Measurements from ENCODE around the gene SSPN. TPM values are rescaled to one million over a fixed set of nuclear protein-coding genes. Genes with fewer than 3 reads are reported as not detected.

SSPN gene
- total RNA-seq, 1 donor from 2014 or later: 0.91 TPM

DNA sequence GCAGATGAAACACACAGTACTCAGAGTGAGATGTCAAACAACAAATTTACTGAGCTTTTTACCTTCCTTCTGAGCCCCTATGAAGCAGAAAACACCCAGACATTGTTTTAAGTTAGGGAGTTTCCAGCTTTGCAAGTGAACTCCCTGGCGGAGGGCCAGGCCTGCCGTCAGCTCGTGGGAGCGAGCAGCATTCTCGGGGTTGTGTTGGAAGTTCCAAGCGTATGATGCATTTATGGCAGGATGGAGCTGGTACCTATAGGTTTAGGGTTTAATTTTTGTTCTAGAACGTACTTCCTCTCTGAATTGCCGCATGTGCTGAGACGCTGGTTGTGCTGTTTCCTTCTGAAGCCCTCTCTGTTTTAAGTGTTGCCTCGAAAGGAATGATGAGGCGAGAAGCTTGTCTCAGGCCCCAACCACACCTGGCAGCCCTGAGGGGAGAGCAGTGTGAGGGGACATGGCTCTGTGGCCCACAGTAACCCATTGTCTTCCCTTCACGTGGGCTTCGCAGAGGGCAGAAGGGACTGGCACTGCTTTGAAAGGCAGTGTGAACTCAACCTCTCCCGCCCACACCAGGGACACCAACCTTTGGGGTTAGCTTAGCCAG, 76.6 kb downstream of the SSPN start:
- DNase-seq: no peak
- TF ChIP-seq, protein P1, sequence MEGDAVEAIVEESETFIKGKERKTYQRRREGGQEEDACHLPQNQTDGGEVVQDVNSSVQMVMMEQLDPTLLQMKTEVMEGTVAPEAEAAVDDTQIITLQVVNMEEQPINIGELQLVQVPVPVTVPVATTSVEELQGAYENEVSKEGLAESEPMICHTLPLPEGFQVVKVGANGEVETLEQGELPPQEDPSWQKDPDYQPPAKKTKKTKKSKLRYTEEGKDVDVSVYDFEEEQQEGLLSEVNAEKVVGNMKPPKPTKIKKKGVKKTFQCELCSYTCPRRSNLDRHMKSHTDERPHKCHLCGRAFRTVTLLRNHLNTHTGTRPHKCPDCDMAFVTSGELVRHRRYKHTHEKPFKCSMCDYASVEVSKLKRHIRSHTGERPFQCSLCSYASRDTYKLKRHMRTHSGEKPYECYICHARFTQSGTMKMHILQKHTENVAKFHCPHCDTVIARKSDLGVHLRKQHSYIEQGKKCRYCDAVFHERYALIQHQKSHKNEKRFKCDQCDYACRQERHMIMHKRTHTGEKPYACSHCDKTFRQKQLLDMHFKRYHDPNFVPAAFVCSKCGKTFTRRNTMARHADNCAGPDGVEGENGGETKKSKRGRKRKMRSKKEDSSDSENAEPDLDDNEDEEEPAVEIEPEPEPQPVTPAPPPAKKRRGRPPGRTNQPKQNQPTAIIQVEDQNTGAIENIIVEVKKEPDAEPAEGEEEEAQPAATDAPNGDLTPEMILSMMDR (IDR thresholded peaks at IDR 0.05; ENCODE audit: partially characterized antibody, unreplicated experiment): no peak
- Mint-ChIP-seq H3K4me1 (ENCODE audit: low read depth, unreplicated experiment) (peaks cover 30% of the 10 kb centered on the region), H3K36me3 (ENCODE audit: unreplicated experiment) (no peaks in the 10 kb centered on the region), H3K27me3 (ENCODE audit: unreplicated experiment) (peaks cover 2% of the 10 kb centered on the region), H3K4me3 (ENCODE audit: unreplicated experiment) (no peak overlapping the region), H3K27ac (ENCODE audit: unreplicated experiment) (no peak overlapping the region), H3K9me3 (ENCODE audit: unreplicated experiment) (peaks cover 5% of the 10 kb centered on the region)

DNA sequence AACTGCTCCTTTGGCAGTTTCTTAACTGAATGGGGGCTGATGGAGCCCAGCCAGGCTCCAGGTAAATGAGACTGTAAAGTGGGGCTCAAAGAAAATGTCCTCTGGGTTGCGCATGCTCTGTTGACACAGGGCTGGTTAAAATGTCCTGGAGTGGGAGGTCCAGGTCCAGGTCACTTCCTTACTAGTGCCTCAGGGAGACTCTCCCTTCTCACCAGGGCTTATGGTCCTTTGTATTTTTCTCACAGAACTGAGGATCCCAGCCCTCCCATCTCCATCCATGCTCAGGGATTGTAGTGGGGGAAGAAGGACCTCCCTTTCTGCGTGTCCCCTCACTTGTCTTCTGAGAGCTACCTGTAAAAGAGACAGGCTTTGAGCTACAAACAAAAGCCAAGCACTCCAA, 77.5 kb downstream of the SSPN start:
- Mint-ChIP-seq H3K27me3 (ENCODE audit: unreplicated experiment) (peaks cover 2% of the 10 kb centered on the region), H3K36me3 (ENCODE audit: unreplicated experiment) (no peaks in the 10 kb centered on the region), H3K9me3 (ENCODE audit: unreplicated experiment) (peaks cover 8% of the 10 kb centered on the region), H3K4me3 (ENCODE audit: unreplicated experiment) (no peak overlapping the region), H3K4me1 (ENCODE audit: low read depth, unreplicated experiment) (peaks cover 37% of the 10 kb centered on the region), H3K27ac (ENCODE audit: unreplicated experiment) (no peak overlapping the region)
- DNase-seq: no peak
- TF ChIP-seq, protein P1 (IDR thresholded peaks at IDR 0.05; ENCODE audit: partially characterized antibody, unreplicated experiment): no peak

DNA sequence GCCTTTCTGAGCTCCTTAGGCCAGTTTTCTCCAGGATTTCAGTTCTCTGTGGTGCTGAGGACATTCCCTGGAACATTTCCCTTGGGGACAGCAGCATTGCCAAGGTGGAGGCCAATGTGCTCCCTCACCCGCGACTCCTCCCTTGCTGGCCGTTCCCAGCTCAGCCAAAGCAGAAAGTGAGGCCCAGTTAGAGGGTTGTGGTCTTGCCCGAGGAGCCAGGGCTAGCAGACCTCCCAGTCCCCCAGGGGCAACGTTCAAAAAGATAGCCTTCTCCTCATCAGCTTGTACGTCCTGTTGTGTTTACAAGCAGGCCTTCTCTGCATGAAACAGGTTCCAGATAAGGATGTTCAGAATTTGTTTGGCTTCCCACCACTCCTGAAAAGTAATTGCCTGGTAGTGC, 78.4 kb downstream of the SSPN start:
- TF ChIP-seq, protein P1 (IDR thresholded peaks at IDR 0.05; ENCODE audit: partially characterized antibody, unreplicated experiment): no peak
- H3K36me3 Mint-ChIP-seq (ENCODE audit: unreplicated experiment): no peaks in the 10 kb centered on the region
- no peak overlapping the region for H3K4me3 Mint-ChIP-seq (ENCODE audit: unreplicated experiment)
- no peak overlapping the region for H3K27ac Mint-ChIP-seq (ENCODE audit: unreplicated experiment)
- no peak for DNase-seq
- peaks cover 2% of the 10 kb centered on the region for H3K27me3 Mint-ChIP-seq (ENCODE audit: unreplicated experiment)
- peaks cover 8% of the 10 kb centered on the region for H3K9me3 Mint-ChIP-seq (ENCODE audit: unreplicated experiment)
- H3K4me1 Mint-ChIP-seq (ENCODE audit: low read depth, unreplicated experiment): peaks cover 41% of the 10 kb centered on the region

DNA sequence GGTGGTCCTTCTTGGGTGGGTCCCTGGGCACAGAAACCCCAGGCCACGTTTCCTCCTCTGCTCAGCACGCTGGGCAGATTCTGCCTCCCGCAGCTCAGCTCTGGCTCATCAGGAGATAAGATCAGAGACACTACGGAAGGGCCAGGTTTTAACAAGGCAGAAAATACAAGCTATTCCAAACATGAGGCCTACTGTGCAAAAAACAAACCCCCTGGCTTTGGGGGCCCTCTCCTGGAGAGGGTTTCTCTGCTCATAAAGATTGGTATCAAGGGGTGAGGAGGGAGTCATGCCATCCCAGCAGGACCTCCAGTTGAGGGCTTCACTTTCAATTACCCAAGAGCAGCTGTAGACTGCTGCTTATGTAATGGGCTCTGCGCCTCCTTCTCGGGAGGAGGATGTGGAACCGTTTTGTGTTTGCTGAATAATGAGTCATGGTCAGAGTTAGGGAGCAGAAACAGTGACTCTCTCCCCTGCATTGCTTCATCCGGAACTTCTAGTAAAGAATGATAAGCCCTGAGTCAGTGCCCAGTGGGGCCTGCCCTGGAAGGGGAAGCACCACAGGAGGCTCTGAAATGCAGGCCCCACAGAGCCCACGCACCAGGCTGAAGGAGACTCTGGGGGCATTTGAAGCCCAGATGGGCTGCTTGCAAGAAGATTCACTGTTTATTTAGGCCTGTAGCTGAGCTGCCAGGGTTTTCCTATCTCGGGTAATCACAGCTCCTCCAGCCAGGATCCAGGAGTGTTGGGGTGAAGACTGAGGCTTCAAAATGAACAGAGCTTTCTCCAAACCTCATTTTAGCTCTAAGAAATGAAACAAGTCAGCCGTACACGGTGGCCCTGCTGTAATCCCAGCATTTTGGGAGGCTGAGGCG, 79.3 kb downstream of the SSPN start:
- peaks cover 43% of the 10 kb centered on the region for H3K4me1 Mint-ChIP-seq (ENCODE audit: low read depth, unreplicated experiment)
- peaks cover 2% of the 10 kb centered on the region for H3K27me3 Mint-ChIP-seq (ENCODE audit: unreplicated experiment)
- H3K36me3 Mint-ChIP-seq (ENCODE audit: unreplicated experiment): peaks cover 6% of the 10 kb centered on the region
- H3K9me3 Mint-ChIP-seq (ENCODE audit: unreplicated experiment): peaks cover 8% of the 10 kb centered on the region
- no peak for DNase-seq
- H3K27ac Mint-ChIP-seq (ENCODE audit: unreplicated experiment): peak overlapping the region; percentile 70
- TF ChIP-seq, protein P1 (IDR thresholded peaks at IDR 0.05; ENCODE audit: partially characterized antibody, unreplicated experiment): no peak
- H3K4me3 Mint-ChIP-seq (ENCODE audit: unreplicated experiment): no peak overlapping the region

Data from glutamatergic neuron (in vitro differentiated cells).